Activated CD4-positive, alpha-beta T cell treated with anti-CD3 and anti-CD28 coated beads for 1 hour (primary cell): Measurements from ENCODE around the gene NUBP1.

Source experiments
- DNase-seq: peaks from one replicate; pipeline ENCODE4 v3.0.0-alpha.2; 2020

The NUBP1 gene

DNA sequence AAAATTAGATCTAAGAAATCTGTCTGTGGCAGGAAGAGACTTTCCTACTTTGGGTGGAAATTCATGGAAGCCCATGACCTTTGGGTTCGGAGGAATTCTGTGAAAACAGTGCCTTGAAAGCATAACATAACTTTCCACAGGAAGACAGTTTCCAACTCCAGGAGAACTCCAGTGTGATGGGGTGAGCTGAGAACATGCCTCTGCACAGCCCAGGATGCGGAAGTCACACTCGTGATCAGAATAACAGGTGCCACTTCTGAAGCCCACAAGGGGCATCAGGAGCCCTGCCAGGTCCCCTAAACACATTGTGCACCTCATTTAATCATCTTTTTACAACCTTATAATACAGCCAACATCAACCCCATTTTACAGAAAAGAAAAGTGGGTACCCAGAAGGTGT, 65.2 kb downstream of the NUBP1 start:
- DNase-seq = no peak

DNA sequence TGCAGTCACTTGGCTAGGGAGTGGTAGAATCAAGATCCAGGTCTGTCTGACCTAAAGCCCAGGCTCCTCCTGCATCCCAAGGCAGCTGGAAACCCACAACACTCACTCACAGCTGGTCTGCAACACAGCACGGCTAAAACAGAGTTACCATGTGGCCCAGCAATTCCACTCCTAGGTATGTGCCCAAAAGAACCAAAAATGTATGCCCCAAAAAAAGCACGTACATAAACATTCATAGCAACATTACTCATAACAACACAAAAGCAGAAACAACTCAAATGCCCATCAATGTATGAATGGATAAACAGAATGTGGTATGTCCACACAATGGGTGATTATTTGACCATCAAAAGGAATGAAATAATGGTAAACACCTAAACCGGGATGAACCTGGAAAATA, 66.1 kb downstream of the NUBP1 start:
- no peak for DNase-seq

DNA sequence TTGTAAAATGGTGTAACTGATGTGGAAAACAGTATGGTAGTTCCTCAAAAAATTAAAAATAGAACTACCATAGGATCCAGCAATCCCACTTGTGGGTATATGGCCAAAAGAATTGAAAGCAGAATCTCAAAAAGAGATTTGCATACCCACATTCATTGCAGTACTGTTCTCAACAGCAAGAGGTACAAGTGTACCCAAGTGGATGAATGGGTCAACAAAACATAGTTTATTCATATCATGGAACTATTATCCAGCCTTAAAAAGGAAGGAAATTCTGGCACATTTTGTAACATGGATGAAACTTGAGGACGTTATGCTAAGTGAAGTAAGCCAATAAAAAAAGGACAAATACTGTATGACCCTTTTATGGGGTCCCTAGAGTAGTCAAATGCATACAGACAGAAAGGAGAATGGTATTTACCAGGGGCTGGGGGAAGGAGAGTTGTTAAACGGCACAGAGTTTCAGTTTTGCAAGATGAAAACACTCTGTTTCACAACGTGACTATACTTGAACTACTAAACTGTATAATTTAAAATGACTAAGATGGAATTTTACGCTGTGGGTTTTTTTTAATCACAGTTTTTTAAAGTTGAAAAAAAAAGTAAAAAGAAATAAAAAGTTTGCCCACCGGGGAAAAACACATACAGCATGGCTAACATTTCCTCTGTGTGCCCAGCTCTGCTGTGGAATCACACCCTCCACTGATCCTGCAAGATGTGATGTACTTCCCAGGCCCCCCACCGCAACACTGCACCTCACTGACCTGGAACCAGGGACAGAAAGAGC, 68.9 kb downstream of the NUBP1 start:
- DNase-seq = no peak

GRCh38 chr16:10813099-10813455, 69.4 kb downstream of the NUBP1 start:
- DNase-seq = no peak

GRCh38 chr16:10817514-10817913, 73.9 kb downstream of the NUBP1 start:
- no peak for DNase-seq

- DNase-seq = no peak
Observed at GRCh38 chr16:10817963-10818941, 74.6 kb downstream of the NUBP1 start, which contains the start of gene TVP23A. TSS of gene TVP23A (minus strand) at chr16:10818794. CDS start at chr16:10818493, 301 bp downstream.
